H9 (cell line): Measurements from ENCODE around the gene HTR2A. TPM values are rescaled to one million over a fixed set of nuclear protein-coding genes. Genes with fewer than 3 reads are reported as not detected.

Experiments used
- DNase-seq: peaks from one replicate; pipeline ENCODE4 v3.0.0-alpha.2; 2017
- H2AFZ ChIP-seq: one replicate; pipeline ENCODE4 v1.6.1; 2013; ENCODE audit warnings: mild to moderate bottlenecking, low read length, control low read depth, moderate library complexity
- H2AK5ac ChIP-seq: 2 replicates; pipeline ENCODE4 v1.6.1; 2013; ENCODE audit warnings: low read length, control low read depth, mixed read lengths; ENCODE audit not compliant: insufficient read length
- H2BK120ac ChIP-seq: one replicate; pipeline ENCODE4 v1.6.1; 2013; ENCODE audit warnings: low read depth, mild to moderate bottlenecking, low read length, control low read depth, inconsistent platforms; ENCODE audit not compliant: poor library complexity, severe bottlenecking
- H2BK12ac ChIP-seq: 2 replicates; pipeline ENCODE4 v1.6.1; 2013; ENCODE audit warnings: low read length, control low read depth, mixed read lengths, low read depth; ENCODE audit not compliant: insufficient read length
- H2BK15ac ChIP-seq: 2 replicates; pipeline ENCODE4 v1.6.1; 2013; ENCODE audit warnings: low read depth, low read length, control low read depth
- H2BK20ac ChIP-seq: one replicate; pipeline ENCODE4 v1.6.1; 2013; ENCODE audit warnings: low read depth, mild to moderate bottlenecking, low read length, control low read depth, inconsistent platforms; ENCODE audit not compliant: poor library complexity, severe bottlenecking
- H2BK5ac ChIP-seq: 2 replicates; pipeline ENCODE4 v1.6.1; 2013; ENCODE audit warnings: low read length, control low read depth, mixed read lengths; ENCODE audit not compliant: insufficient read length
- H3K14ac ChIP-seq: 2 replicates; pipeline ENCODE4 v1.6.1; 2013; ENCODE audit warnings: low read length, control low read depth; ENCODE audit not compliant: insufficient read depth
- H3K18ac ChIP-seq: 2 replicates; pipeline ENCODE4 v1.6.1; 2013; ENCODE audit warnings: low read depth, mild to moderate bottlenecking, mixed read lengths, low read length, control low read depth; ENCODE audit not compliant: insufficient read length
- H3K23ac ChIP-seq: 2 replicates; pipeline ENCODE4 v1.6.1; 2013; ENCODE audit warnings: low read length, control low read depth, mixed read lengths, low read depth; ENCODE audit not compliant: insufficient read length
- H3K23me2 ChIP-seq: 2 replicates; pipeline ENCODE4 v1.6.1; 2013; ENCODE audit warnings: low read depth, mild to moderate bottlenecking, mixed read lengths, low read length, control low read depth; ENCODE audit not compliant: insufficient read length, poor library complexity, severe bottlenecking
- H3K27ac ChIP-seq: 2 replicates; pipeline ENCODE4 v1.5.1; 2013; ENCODE audit warnings: low read length, control low read depth, mixed read lengths, low read depth; ENCODE audit not compliant: insufficient read length
- H3K27me3 ChIP-seq: 2 replicates; pipeline ENCODE4 v1.6.1; 2013; ENCODE audit warnings: low read length, control low read depth, inconsistent platforms; ENCODE audit not compliant: insufficient read depth
- H3K4ac ChIP-seq: 2 replicates; pipeline ENCODE4 v1.6.1; 2013; ENCODE audit warnings: low read depth, mild to moderate bottlenecking, control low read depth, inconsistent platforms, low read length, moderate library complexity
- H3K4me1 ChIP-seq: 2 replicates; pipeline ENCODE4 v1.6.1; 2013; ENCODE audit warnings: low read length, control low read depth, inconsistent platforms; ENCODE audit not compliant: insufficient read depth
- H3K4me2 ChIP-seq: 2 replicates; pipeline ENCODE4 v1.6.1; 2013; ENCODE audit warnings: low read length, control low read depth, mixed read lengths; ENCODE audit not compliant: insufficient read length, insufficient read depth
- H3K56ac ChIP-seq: 2 replicates; pipeline ENCODE4 v1.6.1; 2013; ENCODE audit warnings: low read depth, mild to moderate bottlenecking, mixed read lengths, low read length, control low read depth; ENCODE audit not compliant: insufficient read length
- H3K79me1 ChIP-seq: 2 replicates; pipeline ENCODE4 v1.6.1; 2013; ENCODE audit warnings: low read depth, mild to moderate bottlenecking, moderate library complexity, low read length, control low read depth, inconsistent platforms; ENCODE audit not compliant: insufficient read depth, poor library complexity, severe bottlenecking
- H3K79me2 ChIP-seq: 2 replicates; pipeline ENCODE4 v1.6.1; 2013; ENCODE audit warnings: low read length, control low read depth, inconsistent platforms; ENCODE audit not compliant: insufficient read depth
- H3K9ac ChIP-seq: 2 replicates; pipeline ENCODE4 v1.6.1; 2013; ENCODE audit warnings: low read length, control low read depth, mixed read lengths; ENCODE audit not compliant: insufficient read length; ENCODE audit errors: extremely low read depth
- H3K9me3 ChIP-seq: one replicate; pipeline ENCODE4 v1.6.1; 2013; ENCODE audit warnings: low read depth, low read length, inconsistent platforms; ENCODE audit not compliant: control insufficient read depth
- H3T11ph ChIP-seq: one replicate; pipeline ENCODE4 v1.6.1; 2013; ENCODE audit warnings: mild to moderate bottlenecking, low read length, control low read depth, inconsistent platforms
- H4K20me1 ChIP-seq: one replicate; pipeline ENCODE4 v1.6.1; 2013; ENCODE audit not compliant: control insufficient read depth, insufficient read length, insufficient read depth
- H4K5ac ChIP-seq: 2 replicates; pipeline ENCODE4 v1.6.1; 2013; ENCODE audit warnings: low read depth, mild to moderate bottlenecking, mixed read lengths, low read length, control low read depth; ENCODE audit not compliant: insufficient read length
- H4K8ac ChIP-seq: replicated peaks from 2 replicates; pipeline ENCODE4 v1.6.1; 2013; ENCODE audit warnings: low read length, control low read depth, mixed read lengths, low read depth; ENCODE audit not compliant: insufficient read length
- H4K91ac ChIP-seq: 2 replicates; pipeline ENCODE4 v1.6.1; 2013; ENCODE audit warnings: low read depth, mild to moderate bottlenecking, moderate library complexity, mixed read lengths, low read length, control low read depth; ENCODE audit not compliant: insufficient read length
- H3K27ac Mint-ChIP-seq, 3 experiments: 2 replicates in 2 of 3; 3 replicates in 1 of 3; pipeline ENCODE4 v1.8.0; 2020 to 2021; ENCODE audit warnings: mixed read lengths in 3 of 3, mild to moderate bottlenecking in 1 of 3, moderate library complexity in 1 of 3
- H3K27me3 Mint-ChIP-seq: 2 replicates; pipeline ENCODE4 v1.8.0; 2021; ENCODE audit warnings: low read depth, mild to moderate bottlenecking, moderate library complexity, mixed read lengths
- H3K36me3 Mint-ChIP-seq, 3 experiments: 2 replicates in 2 of 3; 3 replicates in 1 of 3; pipeline ENCODE4 v1.8.0; 2020 to 2021; ENCODE audit warnings: low read depth in 3 of 3, mixed read lengths in 3 of 3; ENCODE audit not compliant: insufficient read depth in 1 of 3
- H3K4me1 Mint-ChIP-seq, 2 experiments: 2 replicates each; pipeline ENCODE4 v1.8.0; 2020; ENCODE audit warnings: mixed read lengths in 2 of 2
- H3K4me3 Mint-ChIP-seq, 2 experiments: 2 replicates in 1 of 2; 3 replicates in 1 of 2; pipeline ENCODE4 v1.8.0; 2020 to 2021; ENCODE audit warnings: mild to moderate bottlenecking in 2 of 2, mixed read lengths in 2 of 2, moderate library complexity in 1 of 2
- H3K9me3 Mint-ChIP-seq, 2 experiments: 2 replicates in 1 of 2; 3 replicates in 1 of 2; pipeline ENCODE4 v1.8.0; 2020; ENCODE audit warnings: mild to moderate bottlenecking in 2 of 2, mixed read lengths in 2 of 2, moderate library complexity in 1 of 2
- CTCF ChIP-seq: fragments of 200-600 bp; sonication (generic); conservative IDR thresholded peaks from 3 replicates; pipeline ENCODE4 v1.8.0; 2021; ENCODE audit warnings: antibody characterized with exemption, mild to moderate bottlenecking
- WGBS: extraction: QIAGEN DNeasy Blood & Tissue Kit; methylation state at CpG from one replicate; pipeline ENCODE4 v1.1.7; 2013; ENCODE audit warnings: missing lambda C conversion rate, low lambda C conversion rate, mixed read lengths; ENCODE audit not compliant: insufficient read length; ENCODE audit errors: extremely low coverage; 5-methylcytosine and 5-hydroxymethylcytosine counted together
- total RNA-seq: library from RNA; stranded (reverse); gene quantifications from 2 replicates; pipeline ENCODE4 v1.2.1, GENCODE V29; 2021

HTR2A gene
- total RNA-seq, 1 experiment from 2014 or later: not detected

GRCh38 chr13:46822551-46822950, 74.3 kb downstream of the HTR2A start:
- Histone ChIP-seq H2BK5ac (no peak overlapping the region), H3K79me1 (no peaks in the 10 kb centered on the region), H4K20me1 (no peaks in the 10 kb centered on the region), H2BK20ac (no peak overlapping the region), H3K14ac (no peak overlapping the region), H2BK12ac (no peak overlapping the region), H4K91ac (no peak overlapping the region), H2AFZ (no peak overlapping the region), H3K27me3 (no peaks in the 10 kb centered on the region), H2BK15ac (no peak overlapping the region), H2AK5ac (no peak overlapping the region), H2BK120ac (no peak overlapping the region), H4K8ac (no peak overlapping the region), H3K79me2 (no peaks in the 10 kb centered on the region), H3K23me2 (no peaks in the 10 kb centered on the region), H3K27ac (no peak overlapping the region), H3K9me3 (no peaks in the 10 kb centered on the region), H3T11ph (no peak overlapping the region), H3K4me1 (no peaks in the 10 kb centered on the region), H3K4ac (no peak overlapping the region), H3K23ac (no peak overlapping the region), H3K56ac (no peak overlapping the region), H3K18ac (no peak overlapping the region), H4K5ac (no peak overlapping the region), H3K4me2 (no peak overlapping the region), H3K9ac (no peak overlapping the region)
- H3K9me3 Mint-ChIP-seq: no peaks in the 10 kb centered on the region; a peak in 1 of 5 replicates
- no peaks in the 10 kb centered on the region; the same call in 1 of the 2 replicates for H3K27me3 Mint-ChIP-seq
- no peak overlapping the region for H3K4me3 Mint-ChIP-seq
- TF ChIP-seq CTCF: no peak
- no CpG with 5 or more reads among the region's 2 CpGs for WGBS
- H3K27ac Mint-ChIP-seq: no peak overlapping the region
- no peak for DNase-seq
- H3K4me1 Mint-ChIP-seq: peaks cover under 1% of the 10 kb centered on the region in 2 experiments
- H3K36me3 Mint-ChIP-seq: no peaks in the 10 kb centered on the region
